NCI-H82 (cell line): ENCODE data around the gene EPAS1.

Source experiments
- DNase-seq: peaks from one replicate; lab custom pipeline; 2025; lab: John Stamatoyannopoulos, UW

The EPAS1 gene

DNA sequence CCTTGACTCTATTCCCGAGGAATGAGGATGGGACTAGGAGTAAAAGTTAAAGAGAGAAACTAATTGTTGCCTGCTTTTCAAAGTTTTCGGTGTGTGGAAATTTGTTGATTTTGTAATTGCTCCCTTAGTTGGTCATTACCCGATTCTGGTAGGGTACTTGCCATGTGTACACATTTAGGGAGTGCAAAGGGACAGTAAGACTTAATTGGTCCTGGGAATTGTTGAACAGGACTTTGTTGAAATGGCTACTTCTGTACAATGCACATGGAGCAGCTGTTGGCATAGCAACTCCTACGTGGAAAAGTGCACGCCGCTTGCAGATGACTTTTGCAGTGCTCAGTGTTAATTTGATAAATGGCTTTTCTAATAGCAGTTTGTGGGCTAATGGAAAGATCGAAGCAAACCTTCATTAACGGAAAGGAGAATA lies 22.9 kb downstream of the EPAS1 start:
- DNase-seq, result no peak

DNA sequence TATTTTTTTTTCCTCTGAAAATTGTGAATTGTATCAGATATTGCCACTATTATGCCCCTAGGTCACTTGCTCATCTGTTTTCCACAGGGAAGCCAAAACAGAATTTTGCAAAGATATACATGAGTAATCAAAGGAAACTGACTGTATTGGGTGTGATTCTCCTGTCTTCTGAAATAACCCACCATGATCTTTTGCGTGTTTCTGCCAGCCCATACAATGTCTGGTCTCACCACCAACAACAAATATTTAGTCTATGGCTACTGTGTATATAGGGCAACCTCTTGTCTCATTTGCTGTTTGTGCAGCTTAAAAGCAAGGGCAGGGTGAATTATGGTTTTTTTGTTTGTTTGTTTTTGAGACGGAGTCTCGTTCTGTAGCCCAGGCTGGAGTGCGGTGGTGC lies 26.5 kb downstream of the EPAS1 start:
- DNase-seq, result no peak

DNA sequence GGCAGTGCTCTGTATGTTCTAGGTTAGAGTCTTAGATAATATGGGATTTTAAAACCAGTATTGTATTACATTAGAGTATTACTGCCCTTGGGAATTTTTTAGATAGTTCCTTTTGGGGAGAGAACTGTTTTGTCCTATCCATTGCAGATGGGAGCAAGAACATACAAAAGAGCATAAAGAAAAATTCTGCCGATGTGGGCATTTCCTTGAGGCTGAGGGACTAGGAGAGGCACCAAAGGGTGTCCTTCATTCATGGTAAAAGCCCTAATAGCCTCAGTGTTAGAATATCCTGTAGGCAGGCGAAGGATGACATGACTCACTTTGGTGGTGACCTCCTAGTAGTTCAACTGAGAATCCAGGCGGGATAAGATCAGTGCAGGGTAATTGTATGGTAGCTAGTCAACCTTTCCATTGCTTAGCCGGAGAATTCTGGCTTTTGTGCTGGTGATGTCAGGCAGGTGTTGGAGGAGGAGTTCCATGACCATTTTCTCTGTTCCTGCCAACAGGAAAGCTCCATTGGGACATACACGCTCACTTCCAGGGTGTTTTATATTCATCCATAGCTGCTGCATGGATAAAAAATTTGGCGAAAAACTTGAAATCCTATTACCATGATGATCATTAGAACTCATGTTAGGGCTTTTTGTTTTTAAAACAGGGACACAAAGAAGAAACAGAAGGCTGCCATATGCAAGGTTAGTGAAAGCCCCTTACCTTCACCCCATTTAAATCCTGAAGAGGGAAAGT lies 28.1 kb downstream of the EPAS1 start:
- DNase-seq, result no peak

DNA sequence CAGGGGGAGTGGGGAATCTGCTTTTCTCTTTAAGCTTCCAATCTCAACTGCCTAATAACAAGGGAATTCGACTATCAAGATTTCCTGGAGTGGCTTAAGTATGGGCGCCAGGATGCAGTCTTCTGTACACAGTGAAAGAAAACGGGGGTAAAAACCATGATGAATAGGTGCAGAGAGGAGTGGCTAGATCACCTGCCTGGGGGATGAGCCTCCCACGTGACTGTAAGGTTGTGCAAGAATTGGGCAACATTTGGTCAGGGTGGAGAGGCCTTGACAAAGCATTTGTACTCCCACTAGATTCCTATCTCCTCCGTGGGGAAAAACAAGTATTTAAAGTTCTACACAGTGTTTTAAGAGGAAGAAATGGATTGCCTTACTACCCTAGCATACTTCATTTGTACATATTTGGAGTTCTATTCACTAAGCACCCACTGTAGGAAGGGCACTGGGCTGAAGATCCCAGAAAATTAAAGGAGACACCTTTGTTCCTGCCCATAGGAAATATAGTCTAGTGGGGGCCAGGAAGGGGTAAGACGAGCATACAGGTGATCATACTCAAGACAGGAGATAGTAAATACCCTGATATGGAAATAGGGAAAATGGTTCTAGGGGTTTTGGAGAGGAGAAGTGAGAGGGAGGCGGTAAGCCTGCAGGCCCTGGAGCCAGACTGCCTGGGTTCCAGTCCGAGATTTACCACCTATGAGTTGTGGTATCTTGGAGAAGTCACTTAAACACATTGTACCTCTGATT lies 29.2 kb downstream of the EPAS1 start:
- DNase-seq, result no peak

DNA sequence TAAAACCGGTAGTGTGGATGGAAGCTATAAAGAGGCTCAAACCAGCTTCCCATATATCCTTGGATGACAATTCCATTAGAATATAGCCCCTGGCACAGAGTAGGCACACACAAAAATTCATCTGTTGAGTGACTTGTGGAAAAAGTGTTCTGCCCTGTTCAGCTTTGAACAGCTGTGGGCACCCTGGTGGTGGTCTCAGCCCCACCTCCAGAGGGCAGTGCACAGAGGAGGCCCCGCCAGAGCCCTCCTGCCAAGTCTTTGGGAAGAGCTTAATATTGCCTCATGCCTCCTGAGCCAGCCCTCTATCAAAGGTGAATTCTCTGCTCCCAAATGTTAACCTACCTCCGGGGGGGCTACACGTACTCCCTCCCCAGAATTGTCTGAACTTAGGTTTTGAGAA lies 30.4 kb downstream of the EPAS1 start:
- DNase-seq, result peak; percentile 23

DNA sequence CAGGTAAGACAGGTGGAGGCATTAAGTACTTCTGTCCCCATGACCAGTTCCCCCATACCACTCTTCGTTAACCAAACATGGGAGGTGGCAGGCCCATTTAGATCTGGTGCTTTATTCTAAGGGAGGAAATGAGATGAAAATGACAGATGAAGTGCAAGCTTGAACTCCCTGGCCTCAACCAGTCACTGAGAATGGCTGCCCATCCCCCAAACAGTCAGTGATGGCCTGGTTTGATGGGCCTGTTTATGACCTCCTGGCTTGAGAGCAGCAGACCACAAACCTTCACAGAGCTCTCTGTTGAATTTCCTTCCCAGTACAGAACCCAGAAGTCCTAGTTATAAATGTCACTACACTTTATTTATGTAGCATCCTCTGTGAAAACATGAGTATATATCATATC lies 31.1 kb downstream of the EPAS1 start:
- no peak for DNase-seq

DNA sequence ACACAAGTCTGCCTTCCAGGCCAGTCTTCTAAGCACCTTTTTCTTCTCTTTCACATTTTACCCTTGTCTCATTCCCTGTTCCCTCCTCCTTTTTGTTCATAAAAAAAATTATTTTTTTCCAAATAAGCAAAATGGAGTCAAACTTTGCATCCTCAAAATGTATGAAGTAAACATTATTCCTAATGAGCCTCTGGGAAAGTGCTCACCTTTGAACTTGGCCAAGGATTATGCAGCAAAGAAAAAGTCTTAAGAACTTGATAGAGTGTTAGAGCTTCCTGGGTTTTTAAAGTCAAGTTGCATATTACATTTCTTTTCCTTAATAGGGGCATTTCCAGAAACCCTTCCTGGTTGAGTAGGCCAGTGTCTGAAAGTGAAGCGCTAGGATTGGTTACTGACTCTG lies 31.6 kb downstream of the EPAS1 start:
- DNase-seq, result no peak

DNA sequence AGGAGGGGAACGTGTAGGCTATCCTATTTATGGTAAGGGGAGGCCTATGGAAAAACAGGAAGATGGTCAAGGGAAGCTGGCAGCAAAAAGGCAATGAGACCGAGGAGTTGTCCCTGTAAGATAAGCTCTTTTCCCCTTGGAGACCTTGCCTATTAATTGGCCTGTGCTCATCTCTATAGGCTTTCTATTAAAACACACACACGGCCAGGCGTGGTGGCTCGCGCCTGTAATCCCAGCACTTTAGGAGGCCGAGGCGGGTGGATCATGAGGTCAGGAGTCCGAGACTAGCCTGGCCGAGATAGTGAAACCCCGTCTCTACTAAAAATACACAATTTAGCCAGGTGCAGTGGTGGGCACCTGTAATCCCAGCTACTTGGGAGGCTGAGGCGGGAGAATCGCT lies 32.1 kb downstream of the EPAS1 start:
- no peak for DNase-seq

DNA sequence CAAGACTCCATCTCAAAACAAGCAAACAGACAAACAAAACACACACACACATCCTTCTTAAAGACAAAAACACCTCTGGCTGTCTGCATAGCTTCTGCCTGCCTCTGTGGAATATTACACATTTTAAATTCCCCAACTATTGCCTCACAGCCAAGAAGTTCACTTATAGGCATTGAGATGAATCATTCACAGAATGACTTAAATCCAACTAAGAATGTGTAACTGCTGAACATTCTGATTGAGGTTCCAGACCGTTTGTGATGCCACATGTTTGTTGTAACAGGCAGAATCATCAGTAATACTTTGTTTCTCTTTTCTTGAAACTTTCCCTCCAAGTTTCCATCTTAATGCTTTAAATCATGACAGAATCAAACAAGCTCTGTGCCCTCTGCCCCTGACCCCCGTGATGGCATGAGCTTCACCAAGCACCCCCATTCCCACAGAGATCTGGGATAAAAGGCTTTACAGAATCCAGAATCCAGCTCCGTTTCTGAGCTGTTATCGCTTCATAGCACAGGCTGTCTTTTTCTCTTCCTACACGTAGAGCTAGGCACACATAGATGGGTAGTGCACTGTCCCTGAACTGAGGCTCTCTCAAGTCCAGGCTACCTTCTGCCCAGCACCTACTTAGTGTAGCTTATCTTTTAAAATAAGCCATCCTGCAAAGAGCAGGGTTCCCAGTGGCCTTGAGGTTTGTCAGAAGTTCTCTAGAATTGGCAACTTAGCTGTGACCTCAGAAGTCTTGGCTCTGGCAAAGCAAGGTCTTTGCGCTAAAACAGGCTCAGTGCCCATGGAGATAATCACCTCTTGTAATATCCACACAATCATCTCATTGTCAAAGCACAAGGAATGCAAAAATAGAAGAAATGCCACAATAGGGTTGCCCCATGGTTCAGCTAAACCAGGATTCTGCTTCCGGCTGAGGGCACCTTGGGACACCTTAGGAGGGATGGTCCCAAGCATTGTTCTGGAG lies 32.9 kb downstream of the EPAS1 start:
- DNase-seq, result no peak

DNA sequence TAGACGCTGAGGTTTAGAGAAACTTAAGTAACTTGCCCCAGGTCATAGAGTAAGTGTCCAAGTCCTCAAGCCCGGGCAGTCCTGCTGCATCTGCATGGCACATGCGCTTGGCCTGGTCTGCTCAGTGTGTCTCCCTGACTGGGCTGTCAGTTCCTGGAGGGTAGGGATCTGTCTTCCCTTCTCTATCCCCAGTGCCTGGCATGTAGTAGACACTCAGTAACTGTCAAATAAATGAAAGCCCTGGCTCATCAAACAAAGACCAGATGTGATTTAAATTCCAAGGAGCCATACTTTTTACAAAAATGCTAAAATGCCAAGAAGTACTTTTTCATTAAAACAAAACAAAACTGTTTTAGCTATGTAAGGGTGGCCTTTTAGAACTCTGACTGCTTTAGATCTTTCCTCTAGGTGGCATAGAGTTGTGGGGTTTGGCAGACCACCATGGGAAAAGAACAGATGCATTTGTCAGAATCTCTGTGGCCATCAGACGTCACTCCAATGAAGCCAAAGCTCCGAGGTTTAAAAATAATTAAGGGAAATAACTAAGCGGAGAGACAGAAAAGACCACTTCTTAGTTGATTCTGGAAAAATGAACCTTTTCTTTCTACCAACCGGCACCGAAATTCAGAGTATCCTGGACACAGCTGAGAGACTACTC lies 34.0 kb downstream of the EPAS1 start:
- no peak for DNase-seq

DNA sequence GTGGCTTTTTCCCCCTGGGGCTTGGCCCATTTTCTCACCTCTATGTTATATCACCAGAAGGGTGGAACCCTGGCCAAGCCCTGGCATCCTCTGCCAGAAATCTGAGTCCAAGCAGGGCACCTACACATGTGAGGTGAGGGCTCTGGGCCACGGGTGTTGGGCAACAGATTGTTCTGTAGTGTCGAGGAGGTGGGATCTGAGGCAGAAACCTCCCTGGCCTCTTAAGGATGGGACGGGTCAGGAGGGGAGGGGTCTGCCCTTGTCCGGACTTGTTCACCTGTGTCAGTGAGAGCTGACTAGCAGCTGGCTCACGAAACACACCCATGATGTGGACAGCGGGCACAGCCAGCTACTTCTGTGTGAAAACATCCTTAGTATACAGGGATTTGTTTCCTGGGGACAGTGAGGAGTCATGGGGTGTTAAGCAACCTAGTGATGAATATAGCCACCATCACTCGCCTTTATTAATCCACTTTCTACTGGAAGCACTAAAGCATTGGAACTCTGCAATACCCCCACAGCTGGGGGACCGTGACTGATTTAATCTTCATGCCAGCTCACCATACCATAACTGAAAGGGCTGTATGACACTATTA lies 35.6 kb downstream of the EPAS1 start:
- DNase-seq, result no peak

DNA sequence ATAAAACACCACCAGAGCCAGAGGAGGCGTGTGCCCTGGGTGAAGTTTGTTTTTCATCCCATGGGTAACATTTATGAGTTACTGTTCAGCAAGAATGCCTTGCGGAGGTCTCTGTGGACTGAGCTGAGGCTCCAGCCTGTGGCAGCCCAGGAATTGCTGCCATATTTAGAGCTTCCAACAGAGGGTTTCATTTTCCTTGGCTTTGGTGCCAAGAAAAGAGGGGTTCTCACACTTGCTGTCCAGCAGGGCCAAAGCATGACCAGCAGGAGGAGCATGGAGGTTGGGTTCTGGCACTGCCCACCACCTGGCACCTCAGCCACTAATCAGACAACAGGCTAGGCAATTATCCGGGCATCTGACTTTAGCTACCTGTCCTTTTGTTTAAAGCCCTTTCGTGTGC lies 36.7 kb downstream of the EPAS1 start:
- no peak for DNase-seq

DNA sequence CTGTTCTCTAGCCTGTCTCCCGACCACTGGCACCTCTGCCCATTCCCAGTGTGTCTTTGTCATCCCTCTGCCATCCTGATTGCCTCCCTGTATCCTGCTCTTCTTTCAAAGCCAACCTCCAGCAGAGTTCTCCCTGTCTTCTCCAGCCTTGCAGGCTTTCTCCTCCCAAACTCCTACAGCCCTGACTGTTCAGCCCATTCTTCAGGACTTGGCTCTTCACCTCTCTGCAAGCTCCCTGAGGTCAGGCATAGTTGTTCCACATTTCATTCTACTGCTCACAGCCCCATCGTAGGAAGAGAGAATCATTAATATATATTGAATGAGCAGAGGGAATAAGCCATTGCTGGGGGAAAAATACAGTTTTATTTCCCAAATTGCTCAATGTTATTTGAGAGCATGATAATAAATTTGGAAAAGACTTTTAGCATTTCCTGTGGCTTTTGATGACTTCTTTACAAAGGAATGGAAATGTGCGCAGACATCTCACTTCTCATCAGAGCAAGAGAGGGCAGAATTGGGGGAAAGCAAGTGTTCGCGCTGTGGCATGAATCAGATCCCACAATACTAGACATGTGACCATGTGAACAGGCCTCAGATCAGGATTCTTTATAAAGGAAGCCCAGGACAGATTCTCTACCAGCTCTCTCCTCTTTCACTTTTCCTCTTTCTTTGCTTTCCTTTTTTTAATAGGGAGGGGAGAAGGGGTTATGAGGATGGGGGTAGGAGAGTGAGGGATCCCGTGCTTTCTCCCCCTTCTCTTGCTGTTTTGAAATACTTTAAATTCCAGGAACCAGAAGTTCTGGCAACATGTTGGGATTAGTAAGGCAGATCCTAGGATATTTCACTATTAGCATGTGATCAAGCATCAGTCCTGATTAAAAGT lies 37.4 kb downstream of the EPAS1 start:
- no peak for DNase-seq

DNA sequence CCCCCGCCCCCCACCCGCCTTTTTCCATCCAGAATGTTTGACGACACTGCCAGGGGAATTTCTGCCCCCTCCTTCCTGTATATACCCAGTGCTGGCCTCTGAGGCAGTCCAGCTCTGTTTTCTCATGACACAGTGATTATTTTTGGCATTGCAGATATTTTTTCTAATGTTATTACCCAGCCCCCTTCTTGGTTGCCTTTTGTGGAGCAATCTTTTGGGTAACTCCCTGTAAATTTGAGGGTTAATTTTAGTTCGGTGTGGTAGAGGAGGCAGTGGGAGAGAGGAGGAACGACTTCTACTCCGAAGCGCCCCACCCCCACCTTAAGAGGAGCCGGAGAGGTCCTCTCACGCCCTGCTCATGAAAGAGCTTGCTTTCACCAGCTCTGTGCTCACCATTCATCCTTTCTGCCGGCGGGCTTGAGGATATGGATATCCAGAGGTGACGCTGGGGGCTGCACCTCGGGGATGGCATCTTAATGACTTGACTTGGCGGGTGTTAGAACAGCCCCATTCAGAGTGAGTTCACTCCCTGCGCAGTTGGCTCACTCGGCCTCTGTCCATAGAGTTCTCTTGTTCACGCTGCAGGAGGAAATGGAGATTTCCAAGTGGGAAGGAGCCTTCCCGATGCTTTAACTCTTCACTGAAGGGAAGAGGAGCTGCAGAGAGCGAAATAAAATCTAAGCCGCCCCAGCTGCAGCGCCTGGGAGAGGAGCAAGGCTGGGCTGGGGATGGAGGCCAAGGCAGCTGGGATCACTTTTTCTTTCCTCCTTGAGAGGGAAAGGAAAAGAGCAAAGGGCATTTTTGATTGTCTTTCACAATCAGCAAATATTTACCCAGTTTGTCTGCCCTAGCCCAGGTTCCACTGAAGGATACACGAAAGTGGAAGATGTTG lies 38.4 kb downstream of the EPAS1 start:
- DNase-seq, result no peak

DNA sequence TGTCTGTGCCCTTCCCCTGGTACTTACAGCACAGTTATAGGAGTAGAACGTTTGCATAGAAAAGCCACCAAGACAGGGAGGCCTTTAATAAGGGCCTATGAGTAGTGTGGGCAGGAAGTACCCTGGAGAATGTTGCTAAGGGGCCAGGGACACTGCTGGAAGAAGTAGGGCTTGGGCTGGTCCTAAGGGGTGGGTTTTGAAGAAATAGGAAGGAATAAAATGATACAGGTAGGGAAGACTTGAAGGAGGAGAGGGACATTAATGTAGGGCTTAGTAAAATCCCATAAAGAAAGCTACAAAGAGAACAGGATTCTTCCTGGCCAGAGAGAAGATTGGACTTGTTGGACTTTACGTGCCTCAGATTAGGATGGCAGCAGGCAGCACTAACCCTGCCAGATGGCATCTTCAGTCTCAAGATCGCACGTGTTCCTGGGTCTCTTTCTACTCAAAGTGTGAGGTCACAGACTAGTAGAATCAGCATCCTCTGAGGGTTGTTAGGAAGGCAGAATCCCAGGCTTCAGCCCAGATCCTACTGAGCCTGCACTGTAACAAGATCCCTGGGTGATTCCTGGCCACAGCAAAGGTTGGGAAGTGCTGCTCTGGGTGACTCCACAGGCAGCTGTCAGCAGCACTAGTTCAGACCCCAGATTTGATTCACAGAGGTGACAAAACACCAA lies 39.2 kb downstream of the EPAS1 start:
- peak; percentile 72 for DNase-seq

DNA sequence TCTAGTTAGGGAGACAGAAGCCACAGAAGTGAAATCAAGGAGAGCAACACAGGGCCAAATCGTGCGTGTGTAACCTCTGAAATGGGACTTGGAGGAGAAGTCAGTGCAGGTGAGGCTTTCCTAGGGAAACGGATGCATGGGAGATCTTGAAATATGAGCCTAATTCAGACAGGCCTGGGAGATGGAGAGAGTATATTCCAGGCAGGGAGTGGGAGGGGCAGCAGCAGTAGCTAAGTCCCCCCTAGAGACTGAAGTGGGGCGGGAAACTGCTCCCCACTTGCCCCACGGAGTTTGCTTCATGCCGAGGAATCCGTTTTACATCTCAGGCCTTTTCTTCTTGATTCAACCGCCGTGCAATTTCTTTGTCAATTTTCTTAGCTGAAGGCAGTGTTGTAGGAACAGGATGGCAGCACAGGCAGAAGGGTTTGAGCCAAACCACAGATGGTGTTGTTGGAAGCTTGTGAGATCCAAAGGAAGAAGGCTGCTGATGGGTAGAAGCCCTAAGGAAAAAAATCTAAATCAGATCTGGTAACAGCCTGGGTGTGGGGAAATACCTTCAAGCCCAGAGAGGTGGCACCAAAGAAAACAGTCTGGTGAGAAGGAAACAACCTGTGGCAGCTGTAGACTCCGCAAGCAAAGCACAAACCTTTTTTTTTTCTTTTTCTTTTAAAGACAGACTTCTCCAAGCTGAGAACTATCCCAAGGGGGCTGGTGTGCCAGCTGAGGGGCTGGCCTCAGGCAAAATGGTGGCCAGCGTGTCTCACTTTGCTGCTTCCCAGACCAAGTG lies 40.2 kb downstream of the EPAS1 start:
- no peak for DNase-seq

DNA sequence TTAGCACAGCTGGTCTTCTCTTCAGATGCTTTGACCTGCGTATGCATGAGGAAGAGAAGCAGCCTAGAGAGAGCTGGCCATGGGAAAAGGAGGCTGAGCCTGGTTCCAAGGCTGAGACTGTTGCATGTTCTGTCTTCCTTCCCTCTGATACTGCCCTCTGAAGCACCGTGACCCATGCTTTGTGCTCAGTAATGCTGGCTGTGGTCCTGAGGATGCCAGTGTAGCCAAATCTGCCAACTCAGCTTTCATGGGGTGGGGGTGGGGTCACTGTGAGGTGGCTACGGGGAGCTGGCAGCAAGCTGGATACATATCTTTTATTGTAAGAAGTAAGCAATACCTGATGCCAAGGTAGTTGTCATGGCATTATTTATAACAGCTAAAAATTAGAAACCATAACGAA lies 41.5 kb downstream of the EPAS1 start:
- no peak for DNase-seq

DNA sequence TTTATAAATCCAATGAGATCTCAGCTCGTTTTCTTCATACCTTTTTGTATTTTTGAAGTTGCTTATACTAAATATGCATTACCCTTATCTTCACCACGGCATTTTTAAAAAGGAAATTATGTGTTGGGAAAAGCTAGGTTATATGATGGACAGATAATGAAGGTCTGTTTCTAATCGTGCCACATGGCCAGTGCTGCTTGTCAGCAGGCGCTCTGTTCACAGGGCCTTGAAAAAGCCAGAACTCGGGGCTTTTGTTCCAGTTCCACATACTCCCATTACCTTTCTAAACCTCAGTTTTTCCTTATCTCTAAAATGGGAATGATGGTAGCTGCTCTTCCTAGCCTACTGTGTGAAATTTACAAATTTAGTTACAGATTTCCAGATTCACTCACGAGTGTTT lies 42.0 kb downstream of the EPAS1 start:
- DNase-seq, result no peak
